GM19193 (cell line): Measurements from ENCODE around the gene AP1S2.

Experiments used
- POLR2A ChIP-seq: IDR thresholded peaks from 4 replicates; pipeline ENCODE4 v1.6.1; 2011; ENCODE audit not compliant: insufficient read depth, insufficient read length; ENCODE audit errors: extremely low read depth

Gene AP1S2

GRCh38 chrX:15854712-15855567 lies at the start of gene AP1S2:
TSS of gene AP1S2 (minus strand) at chrX:15854813. CDS start at chrX:15852524, 2,289 bp downstream.
- peak; percentile 86 for TF ChIP-seq POLR2A

DNA sequence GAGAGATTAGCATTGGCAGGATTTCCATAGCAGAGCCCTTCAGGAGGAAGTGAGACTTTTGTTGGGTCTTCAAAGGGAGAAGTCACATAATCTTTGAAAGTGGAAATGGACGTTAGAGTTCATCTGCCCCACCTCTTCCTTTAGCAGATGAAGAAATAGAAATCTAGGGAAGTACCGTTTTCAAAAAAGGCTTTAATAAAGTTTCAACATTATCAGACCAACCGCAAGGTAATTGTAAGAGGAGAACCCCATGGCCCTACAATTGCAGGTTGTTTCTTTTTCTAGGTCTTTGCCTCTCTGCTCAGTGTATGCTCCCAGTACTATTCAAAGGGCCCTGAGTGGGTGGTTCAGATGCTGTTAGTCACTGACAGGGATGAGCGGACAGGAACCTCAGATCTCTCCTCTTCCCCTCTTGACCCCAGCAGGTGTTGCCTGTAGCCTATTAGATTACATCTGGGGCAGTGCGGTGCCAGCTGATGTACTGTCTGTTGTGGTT lies 48.6 kb upstream of the AP1S2 start:
- no peak for TF ChIP-seq POLR2A

GRCh38 chrX:15895334-15895733 lies 40.7 kb upstream of the AP1S2 start:
- TF ChIP-seq POLR2A, result no peak

DNA sequence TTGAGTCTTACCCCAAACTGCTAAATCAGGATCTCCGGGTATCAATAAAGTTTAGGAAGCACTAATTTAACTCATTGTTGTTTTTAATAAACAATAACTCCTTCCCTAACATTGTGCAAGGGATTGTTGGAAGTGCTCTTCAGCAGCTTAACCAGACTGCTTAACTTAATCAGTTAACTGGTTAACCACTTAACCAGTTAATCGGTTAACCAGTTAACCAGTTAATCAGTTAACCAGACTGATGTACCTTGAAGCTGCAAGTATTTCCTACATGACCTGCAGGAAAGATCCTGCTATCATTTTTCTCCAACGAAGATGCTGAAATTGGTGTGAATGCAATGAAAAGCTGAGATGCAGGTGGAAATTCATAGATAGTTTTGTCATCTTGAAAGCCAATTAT lies 40.1 kb upstream of the AP1S2 start:
- TF ChIP-seq POLR2A, result no peak

- no peak for TF ChIP-seq POLR2A
Measured at GRCh38 chrX:15890463-15890862, 35.9 kb upstream of the AP1S2 start.

DNA sequence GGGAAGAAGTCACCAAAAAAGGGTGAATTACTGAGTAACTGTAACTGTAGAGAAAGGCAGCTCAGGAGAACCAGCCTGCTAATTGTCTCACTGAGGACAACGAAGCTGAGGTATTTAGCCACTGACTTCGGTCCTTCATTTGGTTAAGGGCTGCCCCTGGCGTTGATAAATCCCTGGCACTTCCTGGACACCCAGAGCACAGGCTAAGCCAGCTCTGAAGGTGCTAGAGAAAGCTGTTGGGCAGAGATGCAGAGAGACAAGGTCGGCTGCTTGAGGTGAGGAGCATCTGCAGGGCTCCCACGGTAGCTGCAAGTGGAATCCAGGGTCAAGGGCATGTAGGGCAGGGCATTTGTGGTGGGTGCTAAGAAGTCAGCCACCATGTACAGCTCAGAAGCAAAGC lies 33.4 kb upstream of the AP1S2 start:
- no peak for TF ChIP-seq POLR2A

GRCh38 chrX:15883540-15883863 lies 28.9 kb upstream of the AP1S2 start:
- no peak for TF ChIP-seq POLR2A

GRCh38 chrX:15882704-15883539 lies 28.3 kb upstream of the AP1S2 start:
- TF ChIP-seq POLR2A, result no peak

DNA sequence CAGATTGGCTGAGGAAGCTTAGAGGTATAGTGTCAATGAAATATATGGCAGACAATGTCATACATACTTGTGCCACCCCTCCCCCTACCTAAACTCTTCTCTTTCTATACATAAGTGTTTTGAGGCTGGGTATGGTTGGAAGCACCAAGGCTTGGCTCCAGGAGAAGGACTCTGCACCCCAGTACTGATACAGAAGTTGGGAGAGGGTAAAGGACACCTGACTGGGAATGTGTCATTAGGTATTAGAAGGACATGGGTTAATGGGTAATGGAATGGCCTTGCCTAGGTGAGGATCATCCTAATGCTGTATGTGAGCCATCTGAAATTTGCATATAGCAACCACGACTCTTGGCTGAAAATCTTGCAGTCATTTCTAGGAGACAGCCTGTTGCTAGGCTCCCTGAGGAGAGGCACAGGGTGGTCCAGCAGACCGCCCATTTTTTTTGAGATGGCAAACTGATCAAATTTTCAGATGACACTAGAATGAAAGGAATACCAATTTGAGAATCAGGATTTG lies 26.8 kb upstream of the AP1S2 start:
- TF ChIP-seq POLR2A, result no peak

- TF ChIP-seq POLR2A, result no peak
Measured at GRCh38 chrX:15877380-15877779, 22.8 kb upstream of the AP1S2 start.

DNA sequence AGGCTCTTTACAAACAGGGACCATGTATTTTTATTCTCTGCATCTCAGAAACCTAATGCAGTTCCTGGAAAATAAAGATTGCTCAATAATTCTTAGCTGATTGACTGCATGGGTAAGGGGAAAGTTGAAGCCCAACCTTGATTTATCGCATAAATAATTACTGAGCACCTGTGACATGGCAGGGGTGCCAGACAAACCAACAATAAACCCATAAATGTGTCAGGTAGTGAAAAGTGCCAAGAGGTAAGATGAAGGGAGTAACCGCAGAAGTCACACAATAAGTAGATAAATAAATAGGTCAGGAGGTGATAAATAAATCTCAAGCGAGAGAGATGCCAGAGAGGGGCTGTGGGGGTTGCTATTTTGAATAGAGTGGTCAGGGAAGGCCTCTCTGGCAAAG lies 20.1 kb upstream of the AP1S2 start:
- no peak for TF ChIP-seq POLR2A

DNA sequence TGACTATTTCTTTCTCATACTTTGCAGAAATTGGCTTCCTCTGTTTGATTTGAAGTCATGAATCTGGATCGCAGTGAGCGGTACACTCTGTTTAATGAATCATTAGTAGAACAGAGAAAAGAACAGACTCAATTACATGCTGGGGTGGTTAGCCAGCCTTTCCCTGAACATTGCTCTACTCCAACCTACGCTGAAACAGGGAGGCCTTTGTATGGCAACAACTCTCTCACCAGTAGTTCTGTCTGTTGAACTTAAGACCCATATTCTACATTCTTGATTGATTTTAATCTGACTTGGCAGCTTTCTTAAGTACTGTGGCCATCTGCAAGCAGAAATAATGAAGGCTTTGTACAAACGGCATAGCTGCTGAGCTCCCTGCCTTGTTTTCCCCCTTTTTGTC lies 19.0 kb upstream of the AP1S2 start:
- TF ChIP-seq POLR2A, result no peak

GRCh38 chrX:15870310-15870709 lies 15.7 kb upstream of the AP1S2 start:
- TF ChIP-seq POLR2A, result no peak

GRCh38 chrX:15869695-15870094 lies 15.1 kb upstream of the AP1S2 start:
- no peak for TF ChIP-seq POLR2A

DNA sequence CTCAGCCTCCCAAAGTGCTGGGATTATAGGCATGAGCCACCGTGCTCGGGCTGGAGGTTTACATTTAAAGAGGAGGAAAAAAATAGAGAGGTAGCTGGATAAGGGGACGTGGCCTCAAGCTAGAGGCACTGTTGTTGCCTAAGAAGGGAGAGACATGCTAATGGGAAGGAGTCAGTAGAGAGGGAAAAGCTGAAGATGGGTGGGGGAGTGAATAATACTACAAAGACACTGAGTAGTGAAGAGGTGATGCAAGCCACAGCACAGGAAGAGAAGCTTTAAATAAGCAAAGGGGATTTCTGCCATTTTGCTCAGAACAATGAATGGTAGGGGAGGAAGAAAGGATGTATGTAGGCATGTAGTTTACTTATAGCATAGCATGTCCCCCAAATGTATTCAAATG lies 11.5 kb upstream of the AP1S2 start:
- no peak for TF ChIP-seq POLR2A
